HUES6 (cell line): ENCODE measurements around the gene LTC4S.

Experiments used
- H3K27ac ChIP-seq: 2 replicates; pipeline ENCODE4 v1.7.0; 2013; ENCODE audit warnings: low read depth, mild to moderate bottlenecking, low read length, inconsistent platforms
- H3K27me3 ChIP-seq: 2 replicates; pipeline ENCODE4 v1.6.1; 2013; ENCODE audit warnings: low read length; ENCODE audit not compliant: control insufficient read depth, insufficient read depth
- H3K36me3 ChIP-seq: 2 replicates; pipeline ENCODE4 v1.6.1; 2013; ENCODE audit warnings: low read length; ENCODE audit not compliant: control insufficient read depth, insufficient read depth
- H3K4me1 ChIP-seq: 2 replicates; pipeline ENCODE4 v1.6.1; 2013; ENCODE audit warnings: low read length; ENCODE audit not compliant: control insufficient read depth, insufficient read depth
- H3K4me3 ChIP-seq: 2 replicates; pipeline ENCODE4 v1.5.1; 2013; ENCODE audit warnings: low read depth, low read length
- H3K9ac ChIP-seq: one replicate; pipeline ENCODE4 v1.6.1; 2013; ENCODE audit warnings: mild to moderate bottlenecking, low read length
- H3K9me3 ChIP-seq: 2 replicates; pipeline ENCODE4 v1.6.1; 2013; ENCODE audit warnings: low read depth, low read length; ENCODE audit not compliant: control insufficient read depth, insufficient read depth

The LTC4S gene

DNA sequence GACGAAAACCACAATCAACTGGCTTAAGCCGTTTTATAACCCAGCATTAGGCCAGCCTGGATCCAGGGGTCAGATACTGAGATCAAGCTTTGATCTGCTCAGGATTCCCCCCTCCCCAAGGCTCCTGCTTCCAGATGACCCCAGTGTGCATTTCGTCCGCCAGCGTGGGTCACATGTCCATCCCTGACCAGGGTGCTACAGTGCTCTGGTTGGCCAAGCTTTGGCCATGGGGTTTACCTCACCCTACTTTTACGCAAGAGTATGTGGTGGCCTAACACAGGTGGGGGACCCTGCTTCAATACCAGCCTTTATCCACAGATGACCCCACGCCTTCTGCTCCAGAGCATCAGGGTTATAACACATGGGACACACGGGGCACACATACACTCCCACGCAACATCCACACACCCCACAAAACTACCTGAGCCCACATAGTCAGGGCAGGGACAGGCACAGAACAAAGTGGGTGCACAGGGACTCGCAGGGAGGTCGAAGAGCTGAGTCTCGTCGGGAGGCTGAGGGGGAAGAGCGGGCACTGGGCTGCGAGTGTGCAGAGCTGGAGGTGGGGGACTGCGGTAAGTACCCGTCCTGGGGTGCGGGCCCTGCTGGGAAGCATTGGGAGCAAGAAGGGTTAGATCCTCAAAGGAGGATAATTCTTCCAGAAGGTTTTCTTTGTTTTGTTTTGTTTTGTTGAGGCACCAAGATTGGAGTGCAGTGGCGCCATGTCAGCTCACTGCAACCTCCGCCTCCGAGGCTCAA is 21.9 kb downstream of the LTC4S start:
- H3K36me3 ChIP-seq: peaks cover 20% of the 10 kb centered on the region
- no peaks in the 10 kb centered on the region for H3K9me3 ChIP-seq
- no peaks in the 10 kb centered on the region for H3K27me3 ChIP-seq
- H3K9ac ChIP-seq: no peak overlapping the region
- H3K27ac ChIP-seq: no peak overlapping the region
- no peak overlapping the region for H3K4me3 ChIP-seq
- peaks cover 29% of the 10 kb centered on the region for H3K4me1 ChIP-seq

- Histone ChIP-seq H3K9ac (no peak overlapping the region), H3K4me1 (peaks cover 29% of the 10 kb centered on the region), H3K27ac (no peak overlapping the region), H3K4me3 (peak overlapping the region; percentile 55), H3K27me3 (no peaks in the 10 kb centered on the region), H3K9me3 (no peaks in the 10 kb centered on the region), H3K36me3 (peaks cover 20% of the 10 kb centered on the region)
Measured at GRCh38 chr5:179816401-179816795, 22.6 kb downstream of the LTC4S start.

DNA sequence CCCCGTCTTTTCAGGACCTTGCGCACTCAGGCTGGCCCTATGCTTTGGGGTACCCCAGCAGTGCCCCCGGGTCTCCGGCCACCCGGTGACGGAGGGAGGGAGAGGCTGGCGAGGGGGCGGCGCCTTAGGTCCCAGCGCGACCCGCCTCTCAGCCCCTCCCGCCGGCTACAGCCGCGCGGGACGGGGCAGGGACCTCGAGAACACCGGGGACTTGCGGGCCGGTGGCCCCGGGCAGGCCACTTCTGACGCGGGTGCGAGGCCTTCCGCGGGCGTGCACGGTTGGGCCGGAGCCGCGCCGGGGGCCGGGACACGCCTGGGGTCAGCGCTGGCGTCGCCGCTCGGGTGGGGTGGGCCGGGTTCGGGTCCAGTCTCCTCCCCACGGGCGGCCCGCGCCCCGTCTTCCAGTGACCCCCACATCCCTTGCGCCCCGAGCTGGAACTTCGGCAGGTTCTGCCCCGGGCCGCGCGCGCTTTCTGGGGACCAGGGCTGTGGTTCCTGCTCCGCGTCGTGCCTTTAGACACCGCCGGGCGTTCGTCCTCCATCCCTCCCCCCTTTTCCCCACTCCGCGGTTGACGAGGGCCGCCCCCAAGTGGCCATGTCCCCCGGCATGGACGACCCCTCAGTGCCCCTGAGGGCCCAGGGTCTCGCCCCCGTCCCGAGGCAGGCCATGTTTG is 23.1 kb downstream of the LTC4S start:
- Histone ChIP-seq H3K9ac (peak overlapping the region; percentile 56), H3K4me1 (peaks cover 31% of the 10 kb centered on the region), H3K27ac (no peak overlapping the region), H3K36me3 (peaks cover 20% of the 10 kb centered on the region), H3K27me3 (no peaks in the 10 kb centered on the region), H3K9me3 (no peaks in the 10 kb centered on the region), H3K4me3 (peak overlapping the region; percentile 55)

DNA sequence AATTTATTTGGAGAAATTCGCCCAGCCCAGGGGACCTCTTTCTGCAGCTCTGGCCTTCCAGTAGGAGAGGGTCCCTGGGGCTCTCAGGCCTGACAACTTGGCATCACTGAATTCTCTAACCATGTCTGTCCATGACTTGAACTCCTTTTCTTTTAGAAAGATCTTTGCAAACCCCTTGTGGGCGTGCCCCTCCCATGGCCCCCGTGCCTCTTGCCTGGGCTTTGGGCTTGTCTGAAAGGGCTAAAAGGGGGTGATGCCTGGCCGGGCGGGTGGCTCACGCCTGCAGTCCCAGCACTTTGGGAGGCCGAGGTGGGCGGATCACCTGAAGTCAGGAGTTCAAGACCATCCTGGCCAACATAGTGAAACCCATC is 23.7 kb downstream of the LTC4S start:
- peaks cover 20% of the 10 kb centered on the region for H3K36me3 ChIP-seq
- no peak overlapping the region for H3K27ac ChIP-seq
- H3K4me3 ChIP-seq: peak overlapping the region; percentile 55
- no peaks in the 10 kb centered on the region for H3K9me3 ChIP-seq
- peaks cover 36% of the 10 kb centered on the region for H3K4me1 ChIP-seq
- peak overlapping the region; percentile 56 for H3K9ac ChIP-seq
- no peaks in the 10 kb centered on the region for H3K27me3 ChIP-seq

- peaks cover 20% of the 10 kb centered on the region for H3K36me3 ChIP-seq
- H3K4me1 ChIP-seq: peaks cover 39% of the 10 kb centered on the region
- H3K4me3 ChIP-seq: peak overlapping the region; percentile 53
- peak overlapping the region; percentile 85; the same call in 1 of the 2 replicates for H3K27ac ChIP-seq
- peak overlapping the region; percentile 84 for H3K9ac ChIP-seq
- no peaks in the 10 kb centered on the region for H3K9me3 ChIP-seq
- no peaks in the 10 kb centered on the region for H3K27me3 ChIP-seq
Measured at GRCh38 chr5:179817890-179818745, 24.3 kb downstream of the LTC4S start.

GRCh38 chr5:179818746-179819295 is 25.0 kb downstream of the LTC4S start:
- H3K4me1 ChIP-seq: peaks cover 34% of the 10 kb centered on the region
- H3K36me3 ChIP-seq: peaks cover 23% of the 10 kb centered on the region
- H3K4me3 ChIP-seq: peak overlapping the region; percentile 53
- no peaks in the 10 kb centered on the region for H3K27me3 ChIP-seq
- H3K9me3 ChIP-seq: no peaks in the 10 kb centered on the region
- H3K9ac ChIP-seq: peak overlapping the region; percentile 84
- H3K27ac ChIP-seq: peak overlapping the region; percentile 85; the same call in 1 of the 2 replicates

- H3K9ac ChIP-seq: peak overlapping the region; percentile 84
- peaks cover 30% of the 10 kb centered on the region for H3K36me3 ChIP-seq
- H3K27me3 ChIP-seq: no peaks in the 10 kb centered on the region
- H3K4me1 ChIP-seq: peaks cover 34% of the 10 kb centered on the region
- H3K27ac ChIP-seq: peak overlapping the region; percentile 85
- H3K9me3 ChIP-seq: no peaks in the 10 kb centered on the region
- peak overlapping the region; percentile 80 for H3K4me3 ChIP-seq
Measured at GRCh38 chr5:179819296-179820126, 25.7 kb downstream of the LTC4S start.

DNA sequence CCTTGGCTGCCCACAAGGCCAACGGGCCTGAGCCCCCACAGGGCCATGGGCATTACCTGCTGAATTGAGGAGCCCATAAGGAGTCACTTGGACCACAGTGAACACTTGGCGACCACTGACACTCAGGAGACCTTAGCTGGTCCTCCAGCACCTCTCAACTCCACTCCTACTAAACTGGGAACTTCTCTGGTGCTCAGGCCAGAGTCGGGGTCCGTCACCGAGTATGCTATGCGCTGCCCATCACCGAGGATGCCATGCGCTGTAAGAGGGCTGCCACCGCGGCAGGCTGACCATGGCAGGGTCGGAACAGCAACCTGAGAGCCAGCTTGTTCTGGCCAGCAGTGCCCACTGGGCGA is 26.3 kb downstream of the LTC4S start:
- H3K36me3 ChIP-seq: peaks cover 36% of the 10 kb centered on the region
- H3K27ac ChIP-seq: peak overlapping the region; percentile 85

DNA sequence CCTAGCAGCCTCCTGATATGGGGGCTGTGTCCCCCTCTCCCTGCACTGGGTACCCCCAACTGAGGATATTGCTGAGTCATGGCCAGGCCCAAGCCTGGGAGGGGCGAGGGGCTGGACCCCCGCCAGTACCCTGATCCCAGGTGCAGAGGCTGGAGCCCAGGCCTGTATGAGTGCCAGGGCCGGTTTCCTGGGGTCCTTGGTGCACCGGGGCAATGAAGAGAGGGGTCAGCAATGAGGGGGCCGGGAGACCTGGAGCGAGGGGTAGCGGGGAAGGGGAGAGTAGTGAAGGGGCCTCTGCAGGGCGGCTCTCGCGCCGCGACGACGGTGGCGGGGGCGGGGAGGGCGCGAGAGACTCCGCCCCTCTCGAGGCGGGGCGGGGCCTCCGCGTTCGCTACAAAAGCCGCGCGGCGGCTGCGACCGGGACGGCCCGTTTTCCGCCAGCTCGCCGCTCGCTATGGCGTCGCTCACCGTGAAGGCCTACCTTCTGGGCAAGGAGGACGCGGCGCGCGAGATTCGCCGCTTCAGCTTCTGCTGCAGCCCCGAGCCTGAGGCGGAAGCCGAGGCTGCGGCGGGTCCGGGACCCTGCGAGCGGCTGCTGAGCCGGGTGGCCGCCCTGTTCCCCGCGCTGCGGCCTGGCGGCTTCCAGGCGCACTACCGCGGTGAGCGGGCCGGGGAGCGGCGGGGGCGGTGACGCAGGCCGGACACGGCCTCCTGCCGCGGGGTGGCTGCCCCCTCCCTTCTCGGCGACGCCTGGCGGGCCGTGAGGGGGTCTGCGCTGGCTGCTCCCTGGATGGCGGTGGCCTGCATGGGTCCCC is 26.9 kb downstream of the LTC4S start, which contains the start of gene SQSTM1:
Gene SQSTM1 (plus strand): TSS at position 423 of the 815 bp plus-strand sequence. CDS start 32 bp downstream, at position 455.
- Histone ChIP-seq H3K4me3 (peak within 1 kb of the TSS; percentile 80), H3K4me1 (peaks cover 34% of the 10 kb centered on the region), H3K27me3 (no peaks in the 10 kb centered on the region)

More for the DNA sequence above, 26.3 kb downstream of the LTC4S start:
- H3K4me1 ChIP-seq: peaks cover 34% of the 10 kb centered on the region
- no peaks in the 10 kb centered on the region for H3K9me3 ChIP-seq
- H3K27me3 ChIP-seq: no peaks in the 10 kb centered on the region
- H3K9ac ChIP-seq: peak overlapping the region; percentile 84
- peak overlapping the region; percentile 80 for H3K4me3 ChIP-seq

More for the DNA sequence above, 26.9 kb downstream of the LTC4S start, which contains the start of gene SQSTM1:
- Histone ChIP-seq H3K9ac (peak within 1 kb of the TSS; percentile 97), H3K36me3 (peaks cover 38% of the 10 kb centered on the region), H3K27ac (peak within 1 kb of the TSS; percentile 85), H3K9me3 (no peaks in the 10 kb centered on the region)
